ENCODE results near the gene DYNLT2. TPM values are rescaled to one million over a fixed set of nuclear protein-coding genes. Genes with fewer than 3 reads are reported as not detected.

Gene DYNLT2
- total and polyA plus RNA-seq, 3 donors from 2014 or later: 15.4 to 59.4 (median 20.4) TPM

DNA sequence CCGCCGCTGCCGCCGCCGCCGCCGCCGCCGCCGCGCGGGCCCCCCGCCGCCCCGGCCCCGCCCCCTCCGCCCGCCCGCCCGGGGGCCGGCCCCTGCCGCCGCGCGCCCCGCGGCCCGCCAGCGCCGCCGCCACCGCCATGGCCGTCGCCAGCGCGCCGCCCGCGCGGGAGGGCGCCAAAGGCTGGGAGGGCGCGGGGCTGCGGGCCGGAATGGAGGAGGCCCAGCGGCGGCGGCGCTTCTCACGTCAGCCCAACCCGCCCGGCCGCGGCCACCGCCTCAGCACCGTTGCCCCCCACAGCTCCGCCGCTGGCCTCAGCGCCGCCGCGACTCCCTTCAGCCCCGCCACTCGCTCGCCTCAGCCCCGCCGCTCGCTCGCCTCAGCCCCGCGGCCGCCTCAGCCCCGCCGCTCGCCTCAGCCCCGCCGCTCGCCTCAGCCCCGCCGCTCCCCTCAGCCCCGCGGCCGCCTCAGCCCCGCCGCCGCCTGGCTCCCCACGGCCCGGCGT, 27.3 kb downstream of the DYNLT2 start:
- TF ChIP-seq, protein P1, sequence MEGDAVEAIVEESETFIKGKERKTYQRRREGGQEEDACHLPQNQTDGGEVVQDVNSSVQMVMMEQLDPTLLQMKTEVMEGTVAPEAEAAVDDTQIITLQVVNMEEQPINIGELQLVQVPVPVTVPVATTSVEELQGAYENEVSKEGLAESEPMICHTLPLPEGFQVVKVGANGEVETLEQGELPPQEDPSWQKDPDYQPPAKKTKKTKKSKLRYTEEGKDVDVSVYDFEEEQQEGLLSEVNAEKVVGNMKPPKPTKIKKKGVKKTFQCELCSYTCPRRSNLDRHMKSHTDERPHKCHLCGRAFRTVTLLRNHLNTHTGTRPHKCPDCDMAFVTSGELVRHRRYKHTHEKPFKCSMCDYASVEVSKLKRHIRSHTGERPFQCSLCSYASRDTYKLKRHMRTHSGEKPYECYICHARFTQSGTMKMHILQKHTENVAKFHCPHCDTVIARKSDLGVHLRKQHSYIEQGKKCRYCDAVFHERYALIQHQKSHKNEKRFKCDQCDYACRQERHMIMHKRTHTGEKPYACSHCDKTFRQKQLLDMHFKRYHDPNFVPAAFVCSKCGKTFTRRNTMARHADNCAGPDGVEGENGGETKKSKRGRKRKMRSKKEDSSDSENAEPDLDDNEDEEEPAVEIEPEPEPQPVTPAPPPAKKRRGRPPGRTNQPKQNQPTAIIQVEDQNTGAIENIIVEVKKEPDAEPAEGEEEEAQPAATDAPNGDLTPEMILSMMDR (IDR thresholded peaks at IDR 0.05): no peak
- TF ChIP-seq POLR2A (IDR thresholded peaks at IDR 0.05): no peak
- WGBS, 2 donors: 3% methylated on average over 21 of the region's 89 CpGs; no CpG with 5 or more reads in 1 of the 2 donors
- Histone ChIP-seq H3K27me3 (no peaks in the 10 kb centered on the region), H3K27ac (peak overlapping the region in 1 of 2 donors; percentile 96), H3K4me3 (peak overlapping the region in 1 of 2 donors; percentile 77), H3K4me1 (peaks cover 12% of the 10 kb centered on the region), H3K9me3 (no peaks in the 10 kb centered on the region), H3K36me3 (ENCODE audit: low read depth, missing control alignments) (no peaks in the 10 kb centered on the region)
- intact Hi-C loops (cut with DNase I; ENCODE audit: low total_unique reads): no loop called here
- peak; percentile 41 for DNase-seq

- Histone ChIP-seq H3K9me3 (no peaks in the 10 kb centered on the region), H3K4me1 (peaks cover 12% of the 10 kb centered on the region), H3K4me3 (peak overlapping the region; percentile 68 to 76), H3K36me3 (ENCODE audit: low read depth, missing control alignments) (no peaks in the 10 kb centered on the region), H3K27ac (peak overlapping the region; percentile 81 to 92), H3K27me3 (no peaks in the 10 kb centered on the region)
- intact Hi-C loops (cut with DNase I; ENCODE audit: low total_unique reads): no loop called here
- no peak for TF ChIP-seq POLR2A (IDR thresholded peaks at IDR 0.05)
- TF ChIP-seq, protein P1 (IDR thresholded peaks at IDR 0.05): no peak
- peak; percentile 84 for DNase-seq
- 0 to 1% methylated on average over 15 to 48 of the region's 70 CpGs for WGBS, 2 donors
Measured at GRCh38 chr6:169723200-169723909, 28.0 kb downstream of the DYNLT2 start.

DNA sequence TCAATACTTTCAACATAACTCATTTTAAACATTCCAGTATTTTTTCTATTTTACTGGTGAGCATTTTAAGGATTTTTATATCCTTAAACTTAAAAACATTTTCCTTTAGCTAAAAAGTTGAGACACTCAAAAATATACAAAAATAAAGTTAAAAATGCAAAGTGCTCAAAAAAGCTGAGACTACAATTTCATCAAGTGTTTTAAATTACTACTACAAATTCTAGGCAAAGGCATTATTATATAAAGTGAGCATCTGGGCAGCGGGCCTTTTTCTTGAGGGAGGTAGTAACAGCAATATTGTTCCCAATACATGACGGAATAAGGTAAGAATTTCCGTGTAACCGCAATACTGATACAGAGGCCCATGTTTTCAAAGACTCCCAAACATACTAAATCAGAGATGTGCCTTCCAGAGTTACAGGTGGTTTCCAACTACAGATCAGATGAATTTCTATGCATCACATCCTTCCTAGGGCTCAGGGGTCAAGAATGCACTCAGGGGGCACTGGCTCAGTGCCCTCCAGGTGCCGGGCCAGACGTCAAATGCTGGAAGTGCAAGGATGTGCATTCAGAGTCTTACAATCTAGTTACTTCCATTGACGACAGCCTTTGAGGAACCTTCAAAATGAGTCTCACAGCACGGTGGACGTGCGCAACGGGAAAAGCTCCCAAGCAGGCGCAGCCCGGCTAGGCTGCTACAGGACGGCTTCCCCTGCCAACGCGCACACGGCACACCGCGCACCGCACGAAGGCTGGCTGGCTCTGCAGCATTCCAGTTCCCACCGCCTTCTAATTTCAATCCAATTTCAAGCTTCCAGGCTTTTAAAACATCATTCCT, 28.8 kb downstream of the DYNLT2 start:
- 2 to 14% methylated on average over 8 to 22 of the region's 22 CpGs for WGBS, 2 donors
- intact Hi-C loops (cut with DNase I; ENCODE audit: low total_unique reads): no loop called here
- Histone ChIP-seq H3K4me1 (peaks cover 12% of the 10 kb centered on the region), H3K4me3 (peak overlapping the region; percentile 68 to 76), H3K9me3 (no peaks in the 10 kb centered on the region), H3K36me3 (ENCODE audit: low read depth, missing control alignments) (no peaks in the 10 kb centered on the region), H3K27me3 (no peaks in the 10 kb centered on the region), H3K27ac (peak overlapping the region; percentile 81 to 92)
- TF ChIP-seq, protein P1 (IDR thresholded peaks at IDR 0.05): no peak
- no peak for TF ChIP-seq POLR2A (IDR thresholded peaks at IDR 0.05)
- peak; percentile 59 for DNase-seq

- intact Hi-C loops (cut with DNase I; ENCODE audit: low total_unique reads): no loop called here
- no peak for DNase-seq
- no peaks in the 10 kb centered on the region for H3K27me3 ChIP-seq
- H3K4me3 ChIP-seq: no peak overlapping the region
- no peak for TF ChIP-seq POLR2A (IDR thresholded peaks at IDR 0.05)
- TF ChIP-seq, protein P1 (IDR thresholded peaks at IDR 0.05): no peak
- H3K9me3 ChIP-seq: no peaks in the 10 kb centered on the region
- H3K27ac ChIP-seq: no peak overlapping the region
- H3K4me1 ChIP-seq: peaks cover 8% of the 10 kb centered on the region
- WGBS, 2 donors: 83 to 86% methylated on average over 3 of the region's 3 CpGs
- no peaks in the 10 kb centered on the region for H3K36me3 ChIP-seq (ENCODE audit: low read depth, missing control alignments)
Measured at GRCh38 chr6:169720207-169720855, 31.0 kb downstream of the DYNLT2 start.

Data from testis (tissue), 3 donors.